Mucosa of descending colon (tissue), 3 donors: ENCODE measurements around the gene TNFRSF12A. TPM values are rescaled to one million over a fixed set of nuclear protein-coding genes. Genes with fewer than 3 reads are reported as not detected.

ENCODE experiments used
- ATAC-seq: fragments of 200-7000 bp; cut with Tn5 transposase; one replicate; pipeline ENCODE4 v1.9.1; 2020; ENCODE audit warnings: mild to moderate bottlenecking, moderate library complexity
- DNase-seq, 3 donors: peaks; one replicate each; pipeline ENCODE4 v3.0.0-alpha.2; 2020
- H3K36me3 ChIP-seq: fragments of 200-600 bp; one replicate; pipeline ENCODE4 v1.8.0; 2021; ENCODE audit warnings: low read depth, mild to moderate bottlenecking
- H3K4me1 ChIP-seq: fragments of 200-600 bp; one replicate; pipeline ENCODE4 v1.8.0; 2021; ENCODE audit warnings: low read depth, mild to moderate bottlenecking
- H3K4me3 ChIP-seq: fragments of 200-600 bp; one replicate; pipeline ENCODE4 v1.8.0; 2021; ENCODE audit warnings: mild to moderate bottlenecking
- H3K9me3 ChIP-seq: fragments of 200-600 bp; one replicate; pipeline ENCODE4 v1.8.0; 2021; ENCODE audit warnings: mild to moderate bottlenecking
- intact Hi-C, 2 donors: fragments of 100-400 bp; cut with DNase I in 1 of 2; cut with micrococcal nuclease in 1 of 2; formaldehyde crosslinking; loops; one replicate each; pipeline versions ENCODE4 v1.11.0 to v1.11.1; 2022; cut with DNase I, micrococcal nuclease
- total RNA-seq, 3 donors: library from RNA; stranded (reverse); fragmentation: NEBNext Ultra II Directional in 2 of 3; extraction: Animal tissue kit (Norgen Biotek cat#: 25700) in 2 of 3; gene quantifications; one replicate each; pipeline versions ENCODE4 v1.2.1 to v1.2.4, GENCODE V29; 2021 to 2023
- TF ChIP-seq, protein P1 (sequence below): fragments of 200-600 bp; IDR thresholded peaks from one replicate; pipeline ENCODE4 v1.8.0; 2022; ENCODE audit warnings: antibody characterized with exemption, mild to moderate bottlenecking
- donor health status: DM: no; HTN: no; CAD: no; lungs with moderate emphysema.
- donor health status: DM: no; HTN: no; CAD: no.
- donor health status: DM: no; HTN: yes; CAD: no.

The TNFRSF12A gene
- total RNA-seq, 3 donors from 2014 or later, result 5.4 to 8.6 (median 6.7) TPM

DNA sequence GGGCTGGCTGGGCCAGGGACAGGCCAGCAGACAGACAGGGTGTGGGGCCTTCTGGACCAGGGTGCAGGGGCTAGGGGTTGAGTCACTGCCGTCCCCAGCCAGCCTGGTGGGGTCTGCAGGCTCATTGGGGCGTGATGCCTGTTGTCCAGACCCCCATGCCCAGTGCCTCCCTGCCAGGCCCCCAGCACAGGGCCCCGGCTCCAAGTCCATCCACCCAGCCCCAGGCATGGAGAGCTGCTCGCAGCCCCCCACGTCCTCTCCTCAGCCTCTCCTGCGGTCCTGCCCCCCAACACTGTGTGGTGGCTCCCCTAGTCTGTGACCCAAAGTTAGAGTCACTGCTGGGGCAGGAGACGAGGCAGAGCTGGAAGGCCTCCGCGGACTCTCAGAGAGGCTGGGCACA lies 32.9 kb upstream of the TNFRSF12A start:
- Histone ChIP-seq H3K4me1 (peaks cover 7% of the 10 kb centered on the region), H3K9me3 (no peaks in the 10 kb centered on the region), H3K36me3 (no peaks in the 10 kb centered on the region), H3K4me3 (no peak overlapping the region)
- intact Hi-C loops, result no loop called here
- ATAC-seq (no peak), DNase-seq (no peak)
- TF ChIP-seq, protein P1, sequence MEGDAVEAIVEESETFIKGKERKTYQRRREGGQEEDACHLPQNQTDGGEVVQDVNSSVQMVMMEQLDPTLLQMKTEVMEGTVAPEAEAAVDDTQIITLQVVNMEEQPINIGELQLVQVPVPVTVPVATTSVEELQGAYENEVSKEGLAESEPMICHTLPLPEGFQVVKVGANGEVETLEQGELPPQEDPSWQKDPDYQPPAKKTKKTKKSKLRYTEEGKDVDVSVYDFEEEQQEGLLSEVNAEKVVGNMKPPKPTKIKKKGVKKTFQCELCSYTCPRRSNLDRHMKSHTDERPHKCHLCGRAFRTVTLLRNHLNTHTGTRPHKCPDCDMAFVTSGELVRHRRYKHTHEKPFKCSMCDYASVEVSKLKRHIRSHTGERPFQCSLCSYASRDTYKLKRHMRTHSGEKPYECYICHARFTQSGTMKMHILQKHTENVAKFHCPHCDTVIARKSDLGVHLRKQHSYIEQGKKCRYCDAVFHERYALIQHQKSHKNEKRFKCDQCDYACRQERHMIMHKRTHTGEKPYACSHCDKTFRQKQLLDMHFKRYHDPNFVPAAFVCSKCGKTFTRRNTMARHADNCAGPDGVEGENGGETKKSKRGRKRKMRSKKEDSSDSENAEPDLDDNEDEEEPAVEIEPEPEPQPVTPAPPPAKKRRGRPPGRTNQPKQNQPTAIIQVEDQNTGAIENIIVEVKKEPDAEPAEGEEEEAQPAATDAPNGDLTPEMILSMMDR, result no peak

DNA sequence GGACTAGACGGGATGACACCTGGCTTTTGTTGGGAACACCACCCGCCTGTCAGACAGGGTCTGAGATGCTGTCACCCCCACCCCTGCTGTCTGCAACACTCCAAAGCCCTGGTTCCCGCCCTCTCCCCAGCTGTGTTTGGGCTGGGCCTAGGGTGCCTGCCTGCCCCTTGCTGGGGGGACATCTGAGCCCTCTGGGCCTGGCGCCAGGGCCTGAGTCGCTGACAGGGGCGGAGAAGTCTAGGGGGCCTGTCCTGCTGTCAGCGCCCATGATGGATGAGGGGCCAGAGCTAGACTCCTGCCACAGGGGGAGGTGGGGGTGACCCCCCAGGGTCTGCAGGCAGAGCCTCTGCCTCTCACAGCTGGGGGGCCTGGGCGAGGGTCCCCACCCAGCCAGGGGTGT lies 32.3 kb upstream of the TNFRSF12A start:
- DNase-seq (no peak), ATAC-seq (no peak)
- intact Hi-C loops, result no loop called here
- peaks cover 7% of the 10 kb centered on the region for H3K4me1 ChIP-seq
- no peaks in the 10 kb centered on the region for H3K9me3 ChIP-seq
- H3K4me3 ChIP-seq, result no peak overlapping the region
- TF ChIP-seq, protein P1, result no peak
- no peaks in the 10 kb centered on the region for H3K36me3 ChIP-seq

DNA sequence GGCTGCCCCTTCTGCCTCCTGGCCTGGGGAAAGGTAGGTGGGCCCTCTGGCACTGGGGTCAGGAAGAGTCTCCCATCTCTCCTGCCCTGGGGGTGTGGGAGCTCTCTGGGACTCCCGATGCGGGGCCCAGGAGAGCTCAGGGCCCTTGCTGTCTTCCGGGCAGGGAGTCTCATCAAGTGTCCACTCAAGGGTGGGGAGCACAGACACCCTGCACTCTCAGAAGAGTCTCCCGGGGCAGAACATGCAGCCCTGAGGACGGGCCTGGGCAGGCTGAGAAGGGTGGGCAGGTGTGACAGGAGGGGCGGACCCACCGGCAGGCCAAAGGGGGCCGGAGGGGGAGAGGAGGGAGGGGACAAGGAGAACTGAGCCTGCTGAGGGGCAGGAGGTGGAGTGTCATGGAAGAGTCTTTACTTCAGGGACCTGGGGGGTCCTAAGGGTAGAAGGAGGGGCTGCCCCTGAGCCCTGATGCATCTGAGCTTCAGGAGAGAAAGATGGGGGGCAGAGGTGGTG lies 31.5 kb upstream of the TNFRSF12A start:
- ATAC-seq (no peak), DNase-seq (no peak)
- H3K36me3 ChIP-seq, result no peaks in the 10 kb centered on the region
- peaks cover 6% of the 10 kb centered on the region for H3K4me1 ChIP-seq
- H3K9me3 ChIP-seq, result no peaks in the 10 kb centered on the region
- TF ChIP-seq, protein P1, result no peak
- intact Hi-C loops, result no loop called here
- H3K4me3 ChIP-seq, result no peak overlapping the region

DNA sequence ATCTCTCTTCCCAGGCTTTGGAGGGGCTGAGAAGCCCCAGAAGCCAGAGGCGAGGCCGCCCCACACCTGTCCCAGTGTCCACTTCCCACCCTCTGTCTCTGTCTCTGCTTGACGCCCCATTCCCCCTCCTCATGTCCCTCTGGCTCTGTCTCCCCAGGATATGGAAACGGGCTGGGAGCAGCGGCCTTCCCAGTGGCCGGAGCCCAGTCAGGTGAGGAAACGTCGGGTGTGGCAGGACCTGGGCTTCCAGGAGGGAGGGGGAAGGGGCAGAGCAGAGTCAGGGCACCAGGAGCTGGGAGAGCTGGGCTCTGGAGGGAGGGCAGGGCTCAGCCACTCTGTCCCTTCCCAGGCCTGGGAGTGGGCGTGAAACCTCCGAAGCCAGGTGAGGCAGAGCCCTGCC lies 29.3 kb upstream of the TNFRSF12A start:
- peak in 1 of 3 donors; percentile 60 for DNase-seq
- Histone ChIP-seq H3K9me3 (no peaks in the 10 kb centered on the region), H3K4me3 (no peak overlapping the region), H3K36me3 (no peaks in the 10 kb centered on the region), H3K4me1 (no peaks in the 10 kb centered on the region)
- peak; percentile 77 for ATAC-seq
- intact Hi-C loops, result no loop called here
- TF ChIP-seq, protein P1, result no peak

DNA sequence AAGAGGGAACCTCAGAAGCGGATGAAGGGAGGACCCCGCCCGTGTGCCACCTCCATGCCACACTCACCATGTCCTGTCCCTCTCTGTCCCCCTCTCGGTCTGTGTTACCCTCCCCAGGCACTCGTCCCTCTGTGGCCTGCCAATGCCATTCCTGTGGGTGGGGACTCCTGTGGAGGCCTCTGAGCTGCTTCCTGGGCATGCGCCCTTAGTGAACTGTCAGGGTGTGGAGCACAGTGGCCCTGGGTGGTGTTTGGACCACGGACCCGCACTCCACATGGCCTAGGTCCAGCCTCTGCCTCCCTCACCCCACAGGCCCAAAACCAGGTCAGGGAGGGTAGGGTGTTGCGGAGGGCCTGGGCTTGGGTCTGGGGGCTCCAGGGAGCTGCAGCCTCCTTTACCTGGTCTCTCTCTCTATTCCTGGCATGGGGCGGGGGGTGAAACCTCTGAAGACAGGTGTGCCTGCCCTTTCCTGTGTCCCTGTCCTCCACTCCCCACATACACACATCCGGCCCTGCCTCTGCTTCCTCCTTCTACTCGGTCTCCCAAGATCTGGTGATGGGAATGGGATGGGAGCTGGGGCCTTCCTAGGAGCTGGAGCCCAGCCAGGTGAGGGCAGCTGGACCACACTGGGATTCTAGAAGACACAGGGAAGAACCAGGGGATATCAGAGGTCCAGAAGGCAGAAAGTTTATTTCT lies 28.5 kb upstream of the TNFRSF12A start:
- intact Hi-C loops, result no loop called here
- peak; percentile 61 for ATAC-seq
- H3K36me3 ChIP-seq, result no peaks in the 10 kb centered on the region
- no peak overlapping the region for H3K4me3 ChIP-seq
- H3K4me1 ChIP-seq, result no peaks in the 10 kb centered on the region
- no peak for DNase-seq
- H3K9me3 ChIP-seq, result no peaks in the 10 kb centered on the region
- TF ChIP-seq, protein P1, result no peak
